K562 (cell line): ENCODE results near the gene SLC2A13. TPM values are rescaled to one million over a fixed set of nuclear protein-coding genes. Genes with fewer than 3 reads are reported as not detected.
A peak's percentile ranks its signal among the peaks of the same experiment; 100 is the strongest.

ENCODE experiments used
- ATF6 ChIP-seq: sonication (generic); formaldehyde crosslinking; IDR thresholded peaks from 2 replicates; pipeline ENCODE4 v1.4.0; 2020; ENCODE audit warnings: mild to moderate bottlenecking, missing genetic modification reagents
- CREB3L1 ChIP-seq: fragments of 450-650 bp; IDR thresholded peaks from 2 replicates; pipeline ENCODE4 v1.6.1; 2014; ENCODE audit warnings: low read depth, mild to moderate bottlenecking, moderate library complexity, borderline replicate concordance
- EP300 ChIP-seq: IDR thresholded peaks from 2 replicates; pipeline ENCODE4 v1.6.1; 2012; ENCODE audit warnings: low read length, improper control_type of control experiment
- HDAC2 ChIP-seq: fragments of 450-650 bp; IDR thresholded peaks from 2 replicates; pipeline ENCODE4 v1.6.1; 2016; ENCODE audit warnings: mild to moderate bottlenecking
- HMGN3 ChIP-seq: IDR thresholded peaks from 2 replicates; pipeline ENCODE4 v1.6.1; 2011; ENCODE audit warnings: borderline replicate concordance, low read depth, mild to moderate bottlenecking, mixed read lengths, low read length; ENCODE audit not compliant: insufficient read length; ENCODE audit errors: extremely low read depth
- HNRNPH1 ChIP-seq: fragments of 200-400 bp; formaldehyde crosslinking; optimal IDR thresholded peaks from 2 replicates; pipeline ENCODE3; 2017; ENCODE audit warnings: low read depth, mild to moderate bottlenecking, low read length, moderate library complexity
- HNRNPL ChIP-seq: fragments of 200-400 bp; formaldehyde crosslinking; IDR thresholded peaks from 2 replicates; pipeline ENCODE4 v1.6.1; 2017; ENCODE audit warnings: low read depth, mild to moderate bottlenecking, low read length
- KLF1 ChIP-seq: fragments of 450-650 bp; IDR thresholded peaks from 2 replicates; pipeline ENCODE4 v1.6.1; 2016; ENCODE audit warnings: missing genetic modification characterization, missing compliant biosample characterization
- LEF1 ChIP-seq: fragments of 450-650 bp; IDR thresholded peaks from 2 replicates; pipeline ENCODE4 v1.6.1; 2016; ENCODE audit warnings: mild to moderate bottlenecking
- NBN ChIP-seq: fragments of 450-650 bp; IDR thresholded peaks from 2 replicates; pipeline ENCODE4 v1.6.1; 2016; ENCODE audit warnings: low read depth, mild to moderate bottlenecking
- NCOA6 ChIP-seq: fragments of 450-650 bp; IDR thresholded peaks from 2 replicates; pipeline ENCODE4 v1.6.1; 2017; ENCODE audit warnings: mild to moderate bottlenecking
- NFYB ChIP-seq: IDR thresholded peaks from 2 replicates; pipeline ENCODE4 v1.6.1; 2011; ENCODE audit warnings: mild to moderate bottlenecking, moderate library complexity; ENCODE audit not compliant: insufficient read length; ENCODE audit errors: extremely low read depth
- RERE ChIP-seq: sonication (generic); formaldehyde crosslinking; IDR thresholded peaks from 2 replicates; pipeline ENCODE4 v1.8.0; 2023; ENCODE audit warnings: missing genetic modification reagents, mild to moderate bottlenecking, borderline replicate concordance
- RNF219 ChIP-seq: fragments of 250-450 bp; sonication (Bioruptor Pico); IDR thresholded peaks from 2 replicates; pipeline ENCODE4 v1.5.0; 2022; ENCODE audit warnings: mild to moderate bottlenecking
- TARDBP ChIP-seq: fragments of 450-650 bp; IDR thresholded peaks from 2 replicates; pipeline ENCODE4 v1.6.1; 2016
- USF1 ChIP-seq: sonication (generic); formaldehyde crosslinking; IDR thresholded peaks from 2 replicates; pipeline ENCODE4 v1.9.0; 2022; ENCODE audit warnings: mild to moderate bottlenecking, missing genetic modification reagents
- polyA plus RNA-seq, 8 experiments: library from polyadenylated mRNA; depleted of rRNA in 4 of 8; stranded (reverse) in 5 of 8; unstranded in 3 of 8; fragments of >200 nt; fragmentation: Nextera tagmentation in 2 of 8; fragmentation: Illumina TruSeq in 1 of 8; extraction: Ambion mirVana in 2 of 8; extraction: Trizol in 1 of 8; gene quantifications; 2 replicates each; pipeline versions ENCODE4 v1.2.1 to v1.2.3, GENCODE V29; 2011 to 2014; ENCODE audit warnings: inconsistent platforms in 1 of 8, missing spikeins in 1 of 8
- total RNA-seq, 7 experiments: library from RNA; depleted of rRNA in 6 of 7; stranded (reverse); fragments of >200 nt in 6 of 7; fragmentation: Illumina TruSeq in 2 of 7; extraction: Trizol in 2 of 7; gene quantifications; 2 replicates each; pipeline versions ENCODE4 v1.2.1 to v1.2.3, GENCODE V29; 2011 to 2021; ENCODE audit warnings: low replicate concordance in 1 of 7

SLC2A13 gene
- total and polyA plus RNA-seq, 9 of the 15 experiments (the other 6 are each of a cell fraction or from before 2014, with no cell fraction given) = 1.7 to 12.4 (median 9.0) TPM

GRCh38 chr12:40105515-40106201, at the start of gene SLC2A13 (continued):
- TF ChIP-seq ATF6 (CRISPR knock-in tag) (no peak), CREB3L1 (peak; percentile 66; the same call in 1 of the 2 replicates), KLF1 (no peak), HMGN3 (peak; percentile 81), EP300 (no peak), NBN (no peak), USF1 (peak; percentile 70; the same call in 1 of the 2 replicates), NCOA6 (peak; percentile 5; the same call in 1 of the 2 replicates), TARDBP (no peak), HNRNPL (no peak), NFYB (no peak), HNRNPH1 (no peak), HDAC2 (no peak), RNF219 (CRISPR knock-in tag) (no peak), RERE (CRISPR knock-in tag) (no peak), LEF1 (no peak)
